Stimulated activated CD8-positive, alpha-beta memory T cell treated with anti-CD3 and anti-CD28 coated beads, Interleukin-7, amount 100 ng/mL, for 48 hours (primary cell): ENCODE measurements around the gene GRIK3.

ENCODE experiments used
- DNase-seq, 2 donors: peaks; one replicate each; pipeline ENCODE4 v3.0.0-alpha.2; 2020; ENCODE audit warnings: low read depth in 1 of 2; ENCODE audit errors: extremely low read depth in 1 of 2

The GRIK3 gene

DNA sequence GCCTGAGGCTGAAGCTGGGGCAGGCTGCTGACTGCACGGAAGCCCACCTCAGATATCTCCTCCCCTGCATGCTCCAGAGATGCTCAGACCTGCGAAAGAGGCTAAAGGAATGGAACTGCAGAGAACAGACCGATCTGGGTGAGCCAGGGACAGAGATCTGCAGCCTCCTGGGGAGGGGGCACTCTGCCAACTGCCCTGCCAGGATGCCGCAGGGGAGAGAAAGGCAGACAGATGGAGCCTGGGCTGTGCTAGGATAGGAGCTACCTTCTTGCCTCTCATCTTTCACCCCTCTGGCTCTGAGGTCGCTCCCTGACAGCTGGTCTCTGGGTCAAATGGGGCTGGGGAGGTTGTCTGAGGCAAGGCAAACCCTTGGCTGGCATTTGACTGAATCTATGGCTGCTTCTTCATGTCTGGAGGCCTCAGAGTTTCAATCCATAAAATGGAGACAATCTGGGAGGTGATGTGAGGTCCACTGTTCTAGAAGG, 238.2 kb downstream of the GRIK3 start:
- DNase-seq: no peak

DNA sequence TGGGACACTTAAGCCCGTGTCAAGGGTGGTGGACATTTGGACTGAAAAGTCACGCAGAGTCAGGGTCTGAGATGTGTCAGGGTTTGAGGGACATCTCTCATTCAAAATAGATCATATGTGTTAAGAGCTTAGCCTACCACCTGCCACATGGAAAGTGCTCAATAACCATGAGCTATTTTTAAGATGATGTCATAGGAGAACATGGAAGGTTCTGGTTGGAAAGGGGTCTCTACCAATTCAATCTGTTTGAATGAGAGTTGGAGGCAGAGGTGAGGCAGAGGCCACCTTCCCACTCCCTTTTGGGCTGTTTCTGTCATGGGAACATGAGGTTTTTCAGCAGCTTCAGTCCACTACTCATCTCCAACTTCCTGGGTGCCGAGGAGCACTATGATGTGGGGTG, 239.9 kb downstream of the GRIK3 start:
- DNase-seq: no peak

DNA sequence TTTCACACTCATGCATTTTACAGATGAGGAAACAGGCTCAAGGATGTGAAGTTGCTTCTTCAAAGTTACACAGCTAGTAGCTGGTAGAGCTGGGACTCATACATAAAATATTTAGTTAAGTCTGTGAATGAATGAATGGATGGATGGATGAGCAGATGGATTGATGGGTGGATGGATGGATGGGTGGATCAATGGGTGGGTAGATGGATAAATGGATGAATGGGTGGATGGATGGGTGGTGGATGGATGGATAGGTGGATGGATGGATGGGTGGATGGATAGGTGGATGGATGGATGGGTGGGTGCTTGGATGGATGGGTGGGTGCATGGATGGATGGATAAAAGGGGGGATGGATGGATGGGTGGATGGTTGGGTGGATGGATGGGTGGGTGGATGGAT, 240.9 kb downstream of the GRIK3 start:
- DNase-seq: no peak

DNA sequence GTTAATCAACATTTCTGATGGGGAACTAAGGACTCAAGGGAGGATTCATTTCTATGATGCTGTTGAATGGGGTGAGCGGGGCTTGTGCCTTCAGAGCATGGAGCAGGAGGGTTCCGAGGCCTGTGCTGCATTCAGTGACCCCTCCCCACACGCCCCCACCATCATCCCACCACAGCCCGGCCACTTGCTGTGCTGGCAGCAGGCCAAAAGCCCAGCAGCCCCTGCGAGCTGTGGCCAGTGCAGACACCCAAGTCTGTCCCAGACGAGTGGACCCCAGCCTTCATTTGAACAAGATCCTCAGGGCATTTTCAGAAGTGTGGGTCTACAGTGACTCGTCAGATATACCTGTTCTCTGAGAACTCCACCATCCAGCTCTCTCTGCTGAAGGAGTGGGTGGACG, 242.0 kb downstream of the GRIK3 start:
- no peak for DNase-seq

DNA sequence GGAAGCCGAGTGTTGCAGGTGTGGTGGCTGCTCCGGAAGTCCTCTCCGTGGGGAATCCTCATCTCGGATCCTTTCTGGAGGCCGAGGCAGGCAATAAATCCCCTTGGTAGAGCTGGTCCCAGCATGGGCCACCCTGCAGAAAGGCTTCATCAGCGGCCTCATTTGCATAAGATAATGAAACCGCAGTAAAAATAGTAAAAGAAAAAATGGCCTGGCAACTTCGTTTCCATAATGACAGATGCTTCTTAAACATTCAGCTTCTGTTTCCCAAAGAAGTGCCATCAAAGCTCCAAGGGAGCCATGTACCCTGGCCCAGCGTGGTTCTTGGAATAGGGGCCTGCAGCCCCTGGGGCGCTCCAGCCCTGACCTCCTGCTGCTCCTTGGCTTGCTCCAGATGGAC, 244.1 kb downstream of the GRIK3 start:
- DNase-seq: no peak

DNA sequence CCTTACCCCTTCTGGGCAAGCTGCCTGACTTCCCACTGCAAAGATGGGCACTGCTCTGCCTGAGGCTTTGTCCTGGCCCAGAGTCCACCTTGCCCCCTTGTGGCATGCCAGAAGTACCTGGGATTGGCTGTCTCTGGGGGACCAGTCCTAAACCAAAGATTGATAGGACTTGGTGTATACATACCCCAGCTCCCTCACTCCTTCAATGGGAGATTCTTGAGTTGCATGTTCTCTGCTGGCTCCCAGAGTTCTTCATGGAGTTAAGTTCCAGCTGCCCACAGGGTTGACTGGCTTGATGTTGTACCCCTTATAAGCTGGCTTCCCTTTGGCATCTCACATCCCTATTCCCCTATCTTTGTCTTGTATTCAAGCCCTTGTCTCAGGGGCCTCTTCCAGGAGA, 244.8 kb downstream of the GRIK3 start:
- DNase-seq: no peak

DNA sequence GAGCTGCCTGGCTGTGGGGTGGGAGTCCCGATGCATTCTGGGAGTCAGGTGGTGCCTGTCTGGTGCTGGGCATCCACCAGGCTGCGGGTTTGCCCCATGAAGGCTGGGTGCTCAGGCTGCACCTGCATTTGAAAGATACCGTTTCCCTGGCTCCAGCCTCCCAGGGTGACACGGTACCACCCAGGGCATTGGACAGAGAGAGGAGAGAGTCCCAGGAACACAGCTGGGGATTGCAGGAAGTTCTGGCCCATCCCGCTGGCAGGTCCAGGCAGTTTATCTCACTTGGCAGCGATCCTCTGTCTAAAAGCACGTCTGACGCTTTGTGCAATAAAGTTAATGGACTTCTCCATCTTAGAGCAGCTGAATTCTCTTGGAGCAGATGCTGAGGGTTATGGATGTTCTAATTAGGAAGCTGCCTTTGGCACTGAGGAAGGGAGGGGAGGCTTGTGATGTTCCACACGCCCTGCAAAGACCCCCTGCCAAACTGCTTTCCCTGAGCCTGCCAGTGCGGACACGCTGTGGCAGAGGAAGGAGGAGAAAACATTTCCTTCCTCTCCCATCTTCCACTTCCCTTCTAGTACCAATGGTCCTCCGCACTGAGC, 246.9 kb downstream of the GRIK3 start:
- DNase-seq: no peak

DNA sequence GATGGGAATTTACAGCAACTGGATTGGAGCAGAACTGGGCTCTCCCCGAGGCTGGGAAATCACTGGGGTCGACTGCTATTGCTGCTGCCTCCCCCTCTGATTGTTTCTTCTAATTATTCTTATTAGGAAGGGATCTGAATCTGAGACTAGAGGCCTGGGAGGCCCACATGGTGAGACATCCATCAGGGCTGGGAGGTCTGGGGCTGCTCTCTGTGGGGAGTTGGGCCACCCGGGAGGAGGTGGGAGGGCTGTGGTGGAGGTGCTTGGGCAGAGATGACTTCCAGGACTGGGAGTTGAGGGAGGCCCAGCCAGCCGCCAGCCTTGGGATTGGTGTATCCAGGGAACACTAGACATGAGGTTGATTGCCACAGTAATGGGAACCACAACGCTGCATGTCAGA, 247.9 kb downstream of the GRIK3 start:
- no peak for DNase-seq

DNA sequence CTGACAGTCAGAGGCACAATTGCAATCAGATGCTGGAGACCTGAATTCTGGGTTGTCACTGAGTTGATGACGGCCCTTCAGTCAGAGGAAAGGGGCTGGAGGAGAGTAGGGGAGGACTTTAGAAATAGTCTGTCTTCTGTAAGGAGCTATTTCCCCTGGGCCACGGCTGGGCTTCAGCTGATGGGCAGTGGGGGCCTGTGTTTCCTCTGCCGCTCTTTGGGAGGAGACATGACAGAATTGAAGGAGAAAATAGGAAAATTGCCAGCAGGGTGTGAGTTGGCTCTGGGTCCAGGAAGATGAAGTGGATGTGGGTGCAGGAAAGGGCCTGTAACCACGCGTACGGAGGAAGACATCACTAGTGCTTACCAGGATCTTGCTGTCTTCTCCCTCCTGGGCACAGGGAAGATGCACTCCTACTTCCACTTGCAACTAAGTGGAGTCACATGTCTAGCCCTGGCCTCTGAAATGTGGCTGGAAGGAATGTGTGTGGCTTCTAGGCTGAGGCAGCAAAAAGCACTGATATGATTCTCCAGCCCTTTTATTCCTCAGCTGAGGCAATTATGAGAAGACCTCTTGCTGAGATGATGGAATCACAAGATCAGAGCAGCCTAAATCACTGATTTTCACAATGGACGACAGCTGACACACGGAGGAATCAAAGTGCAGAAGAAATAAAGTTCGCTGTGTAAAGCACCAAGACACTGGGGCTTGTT, 250.0 kb downstream of the GRIK3 start:
- DNase-seq: no peak

DNA sequence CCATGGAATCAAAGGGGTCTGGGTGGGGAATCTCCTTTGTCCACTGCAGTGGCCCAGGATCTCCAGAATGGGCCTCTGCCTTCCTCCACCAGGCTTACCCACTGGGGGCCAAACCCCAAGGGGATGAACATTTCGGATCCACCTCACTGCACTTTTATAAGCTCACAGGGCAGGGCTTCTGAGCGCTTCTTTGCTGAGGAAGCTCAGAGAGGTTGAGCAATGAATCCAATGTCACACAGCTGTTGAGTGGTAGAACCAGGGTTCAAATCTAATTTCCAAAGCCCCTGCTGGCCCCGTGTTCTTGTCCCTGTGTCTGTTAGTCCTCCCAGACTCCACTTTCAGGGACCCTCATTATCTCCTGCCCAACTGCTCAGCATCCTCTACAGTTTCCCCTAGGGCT, 250.8 kb downstream of the GRIK3 start:
- DNase-seq: no peak

DNA sequence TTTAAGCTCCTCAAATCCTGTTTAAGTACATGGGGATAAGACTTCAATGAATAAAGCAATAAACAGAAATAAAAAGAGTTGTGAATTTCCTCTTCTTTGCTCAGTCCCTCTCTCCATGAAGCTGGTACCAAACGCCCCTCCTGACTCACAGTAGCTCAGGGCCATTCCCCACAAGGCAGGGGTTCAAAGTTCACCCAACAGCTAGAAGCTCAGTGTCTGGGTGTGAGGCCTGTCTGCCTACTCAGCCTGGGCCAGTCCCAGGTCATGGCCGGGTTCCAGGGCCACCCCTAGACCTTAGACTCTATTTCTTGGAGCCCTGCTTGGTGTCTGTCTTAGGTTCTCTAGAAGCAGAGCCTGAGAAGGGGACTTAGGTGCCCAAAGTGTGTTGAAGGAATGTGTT, 251.5 kb downstream of the GRIK3 start:
- no peak for DNase-seq

DNA sequence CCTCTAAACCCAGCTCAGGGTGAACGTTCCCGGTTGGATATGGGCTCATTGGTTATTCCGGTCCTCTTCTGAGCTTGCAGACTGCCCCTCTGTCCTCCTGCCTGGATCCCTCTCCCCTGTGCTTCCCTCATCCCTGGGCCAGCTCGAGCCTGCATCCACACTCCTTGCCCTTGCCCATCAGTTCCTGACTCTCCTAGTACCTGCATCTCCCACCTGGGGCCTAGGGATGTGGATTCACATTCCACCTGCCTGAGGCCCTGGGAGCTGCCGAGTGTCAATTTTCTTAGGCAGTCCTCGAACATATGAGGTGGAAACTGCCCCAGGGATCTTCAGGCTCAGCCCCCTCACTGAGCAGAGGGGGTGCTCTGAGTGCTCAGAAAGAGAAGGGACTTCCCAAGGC, 252.2 kb downstream of the GRIK3 start:
- DNase-seq: no peak

DNA sequence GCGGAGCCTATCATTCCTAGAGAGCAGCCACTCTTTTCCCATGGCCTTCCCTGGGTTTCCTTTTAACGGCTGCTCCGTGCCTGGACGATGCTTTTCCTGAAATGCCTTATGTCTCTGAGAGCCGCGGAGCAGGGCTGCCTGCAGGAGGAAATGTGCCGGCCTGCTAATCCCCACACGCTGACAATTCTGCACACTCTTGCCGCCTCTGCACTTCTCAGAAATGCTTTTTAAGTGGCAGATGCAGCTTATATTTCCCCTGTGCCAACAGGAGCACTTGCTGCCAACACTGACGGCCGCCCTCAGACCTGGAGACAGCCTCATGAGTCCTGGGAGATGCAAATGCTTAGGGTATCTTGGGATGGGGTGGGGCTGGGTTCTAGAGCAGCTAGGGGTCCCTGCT, 253.2 kb downstream of the GRIK3 start:
- no peak for DNase-seq

DNA sequence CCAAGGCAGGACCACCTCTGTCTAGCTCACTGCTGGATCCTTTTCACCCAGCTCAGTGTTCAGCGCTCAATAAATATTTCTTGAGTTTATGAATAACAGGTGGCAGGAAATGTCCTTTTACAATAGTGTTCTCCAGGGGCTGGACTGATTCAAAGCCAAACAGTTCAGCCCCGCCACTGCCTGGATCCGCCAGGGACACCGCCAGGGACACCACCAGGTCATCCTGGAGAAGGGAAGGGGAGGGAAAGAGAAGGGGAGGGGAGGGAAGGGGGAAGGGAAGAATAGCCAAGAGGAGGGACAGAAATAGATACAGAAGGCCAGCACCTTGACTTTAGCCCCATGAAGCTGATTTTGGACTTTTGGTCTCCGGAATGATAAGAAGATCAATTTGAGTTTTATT, 255.6 kb downstream of the GRIK3 start:
- no peak for DNase-seq

DNA sequence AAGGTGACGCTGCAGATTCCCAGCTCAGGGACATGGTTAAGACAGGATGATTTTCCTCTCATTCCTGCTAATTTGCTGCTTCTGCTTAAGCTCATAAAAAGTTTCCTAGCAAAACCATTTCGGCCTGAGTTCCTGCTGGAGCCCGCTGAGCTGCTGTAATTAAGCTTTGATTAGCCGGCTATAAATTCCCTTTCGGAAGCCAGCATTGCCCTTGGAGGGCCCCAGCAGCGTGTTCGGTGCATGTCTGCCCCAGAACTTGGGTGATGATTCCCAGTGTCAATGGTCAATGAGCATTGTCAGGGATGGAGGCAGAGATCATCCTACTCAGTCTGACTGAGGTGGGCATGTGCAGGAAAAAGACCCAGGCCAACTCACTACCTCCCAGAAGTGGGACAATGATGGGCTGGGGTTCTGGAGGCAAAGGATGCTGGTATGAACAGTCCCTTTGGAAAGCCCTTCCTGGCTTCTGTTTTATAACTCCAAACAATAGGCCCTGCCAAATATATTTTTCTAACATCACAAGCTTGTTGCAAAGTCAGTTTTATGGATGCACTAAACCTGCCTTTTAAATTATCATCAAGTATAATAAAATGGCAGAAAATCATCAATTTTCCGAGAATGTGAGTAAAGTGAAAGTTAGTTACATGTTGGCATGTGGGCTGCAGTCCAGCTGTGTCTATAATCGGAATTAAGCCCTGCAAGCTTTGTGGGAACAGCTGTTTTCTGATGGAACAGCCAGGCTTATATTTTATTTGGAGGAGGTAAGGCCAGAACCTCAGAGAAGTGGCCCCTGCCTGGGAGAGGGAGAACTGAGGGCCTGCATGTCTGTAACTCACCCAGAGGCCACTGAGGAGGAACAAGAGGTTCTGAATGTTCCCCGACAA, 257.1 kb downstream of the GRIK3 start:
- DNase-seq: no peak

DNA sequence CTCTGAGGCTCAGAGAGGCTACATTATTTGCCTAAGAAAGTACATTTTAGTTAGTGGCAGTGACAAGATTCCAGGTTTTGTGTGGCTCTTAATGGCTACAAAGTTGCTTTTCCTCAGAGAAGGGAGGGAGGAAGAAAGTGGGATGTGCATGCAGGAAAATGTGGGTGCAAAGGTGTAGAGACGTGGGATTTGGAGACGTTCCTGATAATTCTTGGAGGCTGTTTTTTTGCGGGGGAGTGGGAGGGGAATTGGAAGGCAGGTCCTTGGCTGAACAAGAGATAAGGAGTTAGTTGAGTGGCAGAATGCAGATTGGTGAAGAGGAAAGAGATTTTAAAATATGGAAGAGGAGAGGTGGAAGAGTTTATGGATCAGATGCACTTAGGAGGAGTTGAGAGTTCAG, 258.1 kb downstream of the GRIK3 start:
- no peak for DNase-seq

DNA sequence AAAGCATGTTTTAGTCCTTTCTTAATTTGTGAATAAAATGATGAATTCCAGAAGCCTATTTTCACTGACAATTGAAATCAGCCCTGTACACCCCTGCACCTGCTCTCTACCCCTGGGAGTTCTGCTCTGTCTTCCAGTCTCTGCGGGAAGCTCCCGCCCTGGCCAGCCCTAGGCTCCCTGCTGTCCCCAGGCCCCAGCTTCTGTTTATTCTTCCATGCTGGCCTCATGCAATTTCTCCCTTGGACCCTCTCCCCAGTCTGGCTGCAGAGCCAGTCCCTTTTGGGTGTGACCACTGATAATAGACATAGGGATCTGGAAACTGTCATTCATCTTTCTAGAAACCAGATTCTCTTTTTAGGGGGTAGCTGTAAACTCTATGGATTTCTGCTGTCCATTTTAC, 258.6 kb downstream of the GRIK3 start:
- no peak for DNase-seq

DNA sequence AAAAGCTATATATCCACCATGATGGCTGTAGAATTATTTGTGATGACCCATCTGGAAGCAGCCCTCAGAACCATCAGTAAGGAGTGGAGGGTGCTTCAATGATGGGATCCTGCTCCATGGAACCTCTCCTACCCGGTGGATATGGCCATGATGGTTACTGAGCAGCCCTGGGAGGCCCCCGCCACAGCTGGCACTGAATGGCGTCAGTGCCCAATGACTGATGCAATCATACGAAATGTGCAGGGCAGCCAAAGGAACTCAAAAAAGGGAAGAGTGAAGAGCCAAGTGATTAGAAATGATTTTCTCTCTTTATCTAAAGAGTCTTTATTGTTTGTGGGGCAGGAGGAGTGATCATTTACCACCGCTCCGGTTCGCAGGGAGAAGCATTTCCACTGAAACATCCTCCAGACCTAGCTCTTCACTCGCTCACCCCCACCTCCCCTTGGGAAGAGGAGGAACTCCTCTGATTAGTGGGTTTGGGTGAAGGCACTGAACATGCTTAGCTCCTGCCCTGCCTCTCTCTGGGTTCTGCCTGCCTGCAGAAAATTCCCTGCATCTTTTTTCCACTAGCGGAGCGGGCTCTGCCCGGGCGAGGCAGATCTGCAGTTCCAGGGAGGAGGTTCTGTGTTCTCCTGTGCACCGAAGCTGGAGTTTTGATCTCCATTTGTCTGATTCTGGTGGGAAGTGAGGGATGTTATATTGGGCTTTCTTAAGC, 260.3 kb downstream of the GRIK3 start:
- no peak for DNase-seq

DNA sequence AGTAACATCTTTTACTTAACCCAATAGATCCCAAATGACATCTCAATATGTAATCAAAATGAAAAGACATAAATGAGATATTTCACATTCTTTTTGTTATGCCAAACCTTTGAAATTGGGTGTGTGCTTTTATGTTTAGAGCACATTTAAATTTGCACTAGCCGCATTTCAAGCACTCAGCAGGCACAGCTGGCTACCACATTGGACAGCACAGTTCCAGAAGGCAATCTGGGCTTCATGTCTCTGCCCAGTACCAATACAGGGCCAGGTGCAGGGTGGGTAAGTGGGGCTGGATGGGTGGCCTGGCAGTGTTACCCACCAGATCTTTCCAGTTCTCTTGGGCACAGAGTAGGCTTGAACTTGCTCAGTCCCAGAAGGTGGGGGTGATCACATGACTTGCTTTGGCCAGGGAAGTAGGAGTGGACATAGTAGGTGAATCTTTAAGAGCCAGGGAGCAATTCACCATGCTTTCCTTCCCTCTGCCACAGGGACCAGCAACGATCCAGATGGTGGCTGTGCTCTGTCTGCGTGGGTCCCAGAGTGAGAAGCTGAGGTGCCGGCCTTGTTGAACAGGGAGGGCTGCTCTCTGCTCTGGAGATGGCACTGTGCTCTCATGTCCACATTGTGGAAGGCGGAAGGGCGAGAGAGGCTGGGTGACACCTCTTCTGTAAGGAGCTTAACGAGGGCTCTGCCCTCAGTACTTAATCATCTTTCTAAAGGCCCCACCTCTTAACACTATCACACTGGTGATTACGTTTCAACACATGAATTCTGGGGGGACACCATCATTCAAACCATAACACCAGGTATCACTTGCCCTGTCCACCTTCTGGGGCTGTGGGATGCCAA, 261.4 kb downstream of the GRIK3 start:
- no peak for DNase-seq

DNA sequence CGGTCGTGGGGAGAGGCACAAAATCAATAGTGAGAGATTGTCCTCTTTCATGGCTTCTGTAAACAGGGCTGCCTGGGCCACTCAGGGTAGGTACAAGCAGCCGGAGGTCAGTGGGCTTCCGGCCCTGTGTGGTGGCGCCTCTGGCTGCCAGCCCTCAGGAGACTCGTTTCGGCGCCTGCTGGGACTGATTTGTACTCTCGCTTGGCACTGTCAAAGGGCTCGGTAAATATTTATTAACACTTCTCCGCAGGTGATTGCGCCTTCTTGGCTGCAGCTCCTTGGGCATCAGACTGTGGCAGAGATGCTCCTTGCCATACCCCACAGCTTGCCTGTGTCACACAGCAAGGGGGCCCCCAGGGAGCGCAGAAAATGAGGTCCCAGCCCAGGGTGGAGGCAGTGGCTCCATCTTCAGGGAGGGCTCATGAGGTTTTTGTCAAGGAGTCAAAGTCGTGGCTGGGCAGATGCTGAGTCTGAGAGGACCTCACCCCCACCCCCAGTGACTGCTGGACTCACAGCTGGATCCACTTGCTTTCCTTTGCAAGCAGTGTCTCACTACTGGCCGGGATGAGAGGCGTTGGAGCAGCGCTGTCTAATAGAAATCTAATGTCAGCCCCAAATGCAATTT, 262.5 kb downstream of the GRIK3 start:
- DNase-seq: no peak
